HepG2 (cell line): ENCODE results near the gene TTC38. TPM values are rescaled to one million over a fixed set of nuclear protein-coding genes. Genes with fewer than 3 reads are reported as not detected.
A peak's percentile ranks its signal among the peaks of the same experiment; 100 is the strongest.

ENCODE experiments used
- ATM ChIP-seq: fragments of 450-650 bp; IDR thresholded peaks from 2 replicates; pipeline ENCODE4 v1.7.1; 2017; ENCODE audit warnings: mild to moderate bottlenecking, borderline replicate concordance
- CBX5 ChIP-seq: sonication (generic); formaldehyde crosslinking; IDR thresholded peaks from 2 replicates; pipeline ENCODE4 v1.4.0; 2020; ENCODE audit warnings: missing genetic modification reagents, borderline replicate concordance
- FLYWCH1 ChIP-seq: sonication (generic); formaldehyde crosslinking; IDR thresholded peaks from 2 replicates; pipeline ENCODE4 v1.8.1; 2023; ENCODE audit warnings: mild to moderate bottlenecking, missing genetic modification reagents
- FOXA1 ChIP-seq, 2 experiments: fragments of 450-650 bp in 1 of 2; sonication (generic) in 1 of 2; formaldehyde crosslinking in 1 of 2; IDR thresholded peaks; 2 replicates each; pipeline versions ENCODE4 v1.4.0 to v1.6.1; 2016 to 2020; ENCODE audit warnings: missing genetic modification reagents in 1 of 2
- GABPA ChIP-seq, 2 experiments: IDR thresholded peaks; 2 replicates each; pipeline ENCODE4 v1.6.1; 2011 to 2016; ENCODE audit warnings: low read depth in 2 of 2, low read length in 1 of 2, missing biosample characterization in 1 of 2, missing genetic modification characterization in 1 of 2
- HNRNPLL ChIP-seq: fragments of 200-400 bp; formaldehyde crosslinking; IDR thresholded peaks from 2 replicates; pipeline ENCODE4 v1.6.1; 2017; ENCODE audit warnings: mild to moderate bottlenecking, low read depth, low read length; ENCODE audit not compliant: poor library complexity, severe bottlenecking
- KAT8 ChIP-seq: IDR thresholded peaks from 2 replicates; pipeline ENCODE4 v1.6.1; 2016; ENCODE audit warnings: missing genetic modification reagents, missing compliant biosample characterization
- MAFK ChIP-seq, 2 experiments: IDR thresholded peaks in 1 of 2; conservative IDR thresholded peaks in 1 of 2; 2 replicates each; pipeline ENCODE4 v1.6.1; 2011; ENCODE audit warnings: improper control_type of control experiment in 2 of 2, low read length in 2 of 2
- PPARG ChIP-seq: conservative IDR thresholded peaks from 2 replicates; pipeline ENCODE4 v1.6.1; 2016; ENCODE audit warnings: missing biosample characterization, missing genetic modification reagents
- PTBP1 ChIP-seq: fragments of 200-400 bp; formaldehyde crosslinking; IDR thresholded peaks from 2 replicates; pipeline ENCODE4 v1.6.1; 2018; ENCODE audit warnings: low read length, low read depth; ENCODE audit not compliant: poor library complexity, severe bottlenecking
- RAD21 ChIP-seq: fragments of 450-650 bp; formaldehyde crosslinking; IDR thresholded peaks from 2 replicates; pipeline ENCODE4 v1.5.0; 2020; ENCODE audit warnings: mild to moderate bottlenecking
- RCOR2 ChIP-seq: IDR thresholded peaks from 2 replicates; pipeline ENCODE4 v1.6.1; 2016; ENCODE audit warnings: missing biosample characterization, missing genetic modification reagents
- RXRA ChIP-seq: sonication (generic); formaldehyde crosslinking; IDR thresholded peaks from 2 replicates; pipeline ENCODE4 v1.5.1; 2020; ENCODE audit warnings: missing genetic modification reagents
- SAP130 ChIP-seq: IDR thresholded peaks from 2 replicates; pipeline ENCODE4 v1.6.1; 2016; ENCODE audit warnings: low read depth
- SP5 ChIP-seq: IDR thresholded peaks from 2 replicates; pipeline ENCODE4 v1.6.1; 2016; ENCODE audit warnings: low read depth, borderline replicate concordance
- SSRP1 ChIP-seq: IDR thresholded peaks from 2 replicates; pipeline ENCODE4 v1.6.1; 2016; ENCODE audit warnings: control low read depth
- TCF12 ChIP-seq, 2 experiments: fragments of 450-650 bp in 1 of 2; sonication (generic) in 1 of 2; formaldehyde crosslinking in 1 of 2; IDR thresholded peaks; 2 replicates each; pipeline versions ENCODE4 v1.6.1 to v1.8.0; 2017 to 2022; ENCODE audit warnings: antibody characterized with exemption in 1 of 2, mild to moderate bottlenecking in 1 of 2, missing genetic modification reagents in 1 of 2, moderate library complexity in 1 of 2
- ZNF160 ChIP-seq: sonication (generic); formaldehyde crosslinking; IDR thresholded peaks from 2 replicates; pipeline ENCODE4 v1.8.0; 2022; ENCODE audit warnings: mild to moderate bottlenecking, inconsistent platforms, missing genetic modification reagents
- ZNF724P ChIP-seq: sonication (generic); formaldehyde crosslinking; IDR thresholded peaks from 2 replicates; pipeline ENCODE4 v1.8.0; 2022; ENCODE audit warnings: missing genetic modification reagents, borderline replicate concordance
- ZSCAN12 ChIP-seq: sonication (generic); formaldehyde crosslinking; IDR thresholded peaks from 2 replicates; pipeline ENCODE4 v1.9.0; 2021; ENCODE audit warnings: mild to moderate bottlenecking, missing genetic modification reagents
- ZSCAN20 ChIP-seq: sonication (generic); formaldehyde crosslinking; IDR thresholded peaks from 2 replicates; pipeline ENCODE4 v1.4.0; 2020; ENCODE audit warnings: missing genetic modification reagents, mild to moderate bottlenecking, borderline replicate concordance
- polyA plus RNA-seq, 8 experiments: library from polyadenylated mRNA; depleted of rRNA in 3 of 8; stranded (reverse) in 7 of 8; unstranded in 1 of 8; fragments of >200 nt; fragmentation: Illumina TruSeq in 4 of 8; extraction: Trizol in 4 of 8; gene quantifications; 2 replicates each; pipeline versions ENCODE4 v1.2.1 to v1.2.3, GENCODE V29; 2011 to 2016; ENCODE audit warnings: low read depth in 4 of 8, missing spikeins in 1 of 8, mixed read lengths in 1 of 8; ENCODE audit not compliant: insufficient read depth in 1 of 8
- total RNA-seq, 5 experiments: library from RNA; depleted of rRNA; stranded (reverse); fragments of >200 nt; fragmentation: Illumina TruSeq; extraction: Trizol; gene quantifications; 2 replicates each; pipeline ENCODE4 v1.2.3, GENCODE V29; 2016; ENCODE audit warnings: low read depth in 1 of 5
- TF ChIP-seq, protein P1 (sequence below): sonication (generic); formaldehyde crosslinking; IDR thresholded peaks from 2 replicates; pipeline ENCODE4 v1.8.1; 2023; ENCODE audit warnings: mild to moderate bottlenecking, moderate library complexity, missing genetic modification reagents
- TF ChIP-seq, protein P2 (sequence below): sonication (generic); formaldehyde crosslinking; IDR thresholded peaks from 2 replicates; pipeline ENCODE4 v1.5.0; 2020; ENCODE audit warnings: mild to moderate bottlenecking, missing genetic modification reagents
- TF ChIP-seq, protein P3 (sequence below): IDR thresholded peaks from 2 replicates; pipeline ENCODE4 v1.6.1; 2012; ENCODE audit warnings: inconsistent platforms
- TF ChIP-seq, protein P4 (sequence below): sonication (generic); formaldehyde crosslinking; IDR thresholded peaks from 2 replicates; pipeline ENCODE4 v1.5.0; 2020; ENCODE audit warnings: missing genetic modification reagents

The TTC38 gene
- total and polyA plus RNA-seq, 2 of the 13 experiments (the other 11 are each of a cell fraction or from before 2014, with no cell fraction given), result 101 to 105 TPM

DNA sequence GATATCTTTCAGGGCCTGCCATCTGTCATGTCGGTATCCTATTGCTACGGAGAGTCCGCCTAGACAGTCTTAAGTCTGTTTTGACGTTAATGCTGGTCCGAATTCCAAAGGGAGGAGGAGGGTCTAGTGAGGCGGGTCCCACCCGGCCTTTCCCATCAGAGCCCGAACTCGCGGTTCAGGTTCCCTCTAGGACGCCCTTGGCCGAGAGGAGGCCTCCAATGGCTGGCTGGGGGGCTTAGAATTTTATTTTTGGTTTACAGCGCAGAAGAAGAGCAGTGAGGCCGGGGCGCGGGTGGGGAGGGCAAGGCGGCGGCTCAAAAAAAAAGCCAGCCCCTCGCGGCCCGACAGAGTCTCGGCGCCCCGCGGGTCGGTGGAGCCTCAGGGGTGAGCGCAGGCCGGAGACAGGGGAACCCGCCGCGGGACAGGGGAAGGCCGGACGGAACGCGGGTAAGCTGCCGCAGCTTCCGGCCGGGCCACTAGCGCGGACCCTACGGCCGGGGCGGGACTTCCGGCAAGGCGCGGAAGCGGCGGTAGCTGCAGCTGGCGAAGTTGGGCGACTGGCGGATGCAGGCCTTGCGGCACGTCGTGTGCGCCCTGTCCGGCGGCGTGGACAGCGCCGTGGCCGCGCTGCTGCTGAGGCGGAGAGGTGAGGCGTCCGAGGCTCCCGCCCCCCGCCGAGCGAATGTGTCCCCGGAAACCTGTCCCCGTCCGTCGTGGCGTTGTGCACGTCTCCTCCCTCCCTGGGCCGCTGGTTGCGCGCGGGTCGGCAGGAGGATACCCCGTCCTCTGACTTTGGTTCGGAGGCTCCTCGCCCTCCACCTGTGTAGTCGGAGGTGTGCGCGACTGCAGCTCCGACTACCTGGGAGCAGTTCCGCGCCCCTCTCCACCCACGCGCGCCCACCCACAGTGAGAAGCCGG, 67.7 kb downstream of the TTC38 start, which contains the start of gene TRMU (continued):
- TF ChIP-seq GABPA (IDR thresholded peaks at IDR 0.05; ENCODE audit: low read depth, low read length) (peak; percentile 99), GABPA (CRISPR knock-in tag; IDR thresholded peaks at IDR 0.05; ENCODE audit: low read depth) (peak; percentile 92), RCOR2 (CRISPR knock-in tag) (no peak), ZNF724P (CRISPR knock-in tag) (peak; percentile 89), RXRA (CRISPR knock-in tag) (peak; percentile 82), CBX5 (CRISPR knock-in tag) (peak; percentile 84), ZSCAN20 (CRISPR knock-in tag) (0 out of 2 replicates have a peak, but pooled peaks have one; percentile 34), ZNF160 (peak; percentile 71; the same call in 1 of the 2 replicates), SP5 (peak; percentile 12; the same call in 1 of the 2 replicates), SAP130 (CRISPR knock-in tag) (peak; percentile 95), MAFK (conservative IDR thresholded peaks at IDR 0.05 in 1 of 2, IDR thresholded peaks at IDR 0.05 in 1 of 2; ENCODE audit: low read length in 2 of 2) (no peak), ZSCAN12 (no peak), ATM (no peak), FLYWCH1 (no peak), HNRNPLL (peak; percentile 97), KAT8 (CRISPR knock-in tag) (peak; percentile 98), TCF12 (IDR thresholded peaks at IDR 0.05) (no peak), TCF12 (CRISPR knock-in tag; IDR thresholded peaks at IDR 0.05) (0 out of 2 replicates have a peak, but pooled peaks have one; percentile 55), PPARG (peak; percentile 70; the same call in 1 of the 2 replicates), SSRP1 (CRISPR knock-in tag) (no peak), RAD21 (CRISPR knock-in tag) (peak; percentile 65), PTBP1 (no peak), FOXA1 (IDR thresholded peaks at IDR 0.05) (no peak), FOXA1 (CRISPR knock-in tag; IDR thresholded peaks at IDR 0.05) (peak; percentile 55)
- TF ChIP-seq, protein P1, sequence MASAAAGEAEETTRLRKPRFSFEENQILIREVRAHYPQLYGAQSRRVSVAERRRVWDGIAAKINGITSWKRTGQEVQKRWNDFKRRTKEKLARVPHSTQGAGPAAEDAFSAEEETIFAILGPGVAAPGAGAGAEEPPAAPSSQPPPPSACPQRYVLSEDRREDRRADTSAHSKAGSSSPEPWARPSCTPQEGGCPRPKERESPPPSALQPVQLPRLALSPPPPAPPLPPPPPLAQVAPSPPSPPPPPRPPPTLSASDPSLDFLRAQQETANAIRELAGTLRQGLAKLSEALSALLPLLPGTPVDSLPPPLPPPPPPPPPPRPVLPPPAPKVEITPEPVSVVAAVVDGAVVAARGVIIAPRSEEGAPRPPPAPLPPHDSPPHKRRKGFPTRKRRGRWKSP (CRISPR knock-in tag), result peak; percentile 61
- TF ChIP-seq, protein P2, sequence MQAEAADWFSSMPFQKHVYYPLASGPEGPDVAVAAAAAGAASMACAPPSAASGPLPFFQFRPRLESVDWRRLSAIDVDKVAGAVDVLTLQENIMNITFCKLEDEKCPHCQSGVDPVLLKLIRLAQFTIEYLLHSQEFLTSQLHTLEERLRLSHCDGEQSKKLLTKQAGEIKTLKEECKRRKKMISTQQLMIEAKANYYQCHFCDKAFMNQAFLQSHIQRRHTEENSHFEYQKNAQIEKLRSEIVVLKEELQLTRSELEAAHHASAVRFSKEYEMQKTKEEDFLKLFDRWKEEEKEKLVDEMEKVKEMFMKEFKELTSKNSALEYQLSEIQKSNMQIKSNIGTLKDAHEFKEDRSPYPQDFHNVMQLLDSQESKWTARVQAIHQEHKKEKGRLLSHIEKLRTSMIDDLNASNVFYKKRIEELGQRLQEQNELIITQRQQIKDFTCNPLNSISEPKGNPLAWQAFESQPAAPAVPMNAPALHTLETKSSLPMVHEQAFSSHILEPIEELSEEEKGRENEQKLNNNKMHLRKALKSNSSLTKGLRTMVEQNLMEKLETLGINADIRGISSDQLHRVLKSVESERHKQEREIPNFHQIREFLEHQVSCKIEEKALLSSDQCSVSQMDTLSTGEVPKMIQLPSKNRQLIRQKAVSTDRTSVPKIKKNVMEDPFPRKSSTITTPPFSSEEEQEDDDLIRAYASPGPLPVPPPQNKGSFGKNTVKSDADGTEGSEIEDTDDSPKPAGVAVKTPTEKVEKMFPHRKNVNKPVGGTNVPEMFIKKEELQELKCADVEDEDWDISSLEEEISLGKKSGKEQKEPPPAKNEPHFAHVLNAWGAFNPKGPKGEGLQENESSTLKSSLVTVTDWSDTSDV (CRISPR knock-in tag), result peak; percentile 94
- TF ChIP-seq, protein P3, sequence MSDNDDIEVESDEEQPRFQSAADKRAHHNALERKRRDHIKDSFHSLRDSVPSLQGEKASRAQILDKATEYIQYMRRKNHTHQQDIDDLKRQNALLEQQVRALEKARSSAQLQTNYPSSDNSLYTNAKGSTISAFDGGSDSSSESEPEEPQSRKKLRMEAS, result peak; percentile 92
- TF ChIP-seq, protein P4, sequence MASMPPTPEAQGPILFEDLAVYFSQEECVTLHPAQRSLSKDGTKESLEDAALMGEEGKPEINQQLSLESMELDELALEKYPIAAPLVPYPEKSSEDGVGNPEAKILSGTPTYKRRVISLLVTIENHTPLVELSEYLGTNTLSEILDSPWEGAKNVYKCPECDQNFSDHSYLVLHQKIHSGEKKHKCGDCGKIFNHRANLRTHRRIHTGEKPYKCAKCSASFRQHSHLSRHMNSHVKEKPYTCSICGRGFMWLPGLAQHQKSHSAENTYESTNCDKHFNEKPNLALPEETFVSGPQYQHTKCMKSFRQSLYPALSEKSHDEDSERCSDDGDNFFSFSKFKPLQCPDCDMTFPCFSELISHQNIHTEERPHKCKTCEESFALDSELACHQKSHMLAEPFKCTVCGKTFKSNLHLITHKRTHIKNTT (CRISPR knock-in tag), result 0 out of 2 replicates have a peak, but pooled peaks have one; percentile 48
